Thyroid gland (tissue), 4 donors: ENCODE results near the gene KIF3B.
"Not testable (repeated sequence)": the region's sequence is repeated elsewhere in the genome, so short reads cannot be mapped to it uniquely, and the experiment has no call there.

Source experiments
- POLR2A ChIP-seq, 2 donors: fragments of 450-650 bp; IDR thresholded peaks; one replicate each; pipeline ENCODE4 v1.6.1; 2017; ENCODE audit warnings: antibody characterized with exemption in 2 of 2, mild to moderate bottlenecking in 2 of 2, moderate library complexity in 1 of 2
- TF ChIP-seq, protein P1 (sequence below), 6 experiments: fragments of 200-600 bp in 3 of 6; fragments of 450-650 bp in 3 of 6; sonication (generic) in 3 of 6; IDR thresholded peaks; one replicate each; pipeline ENCODE4 v1.5.1; 2016 to 2019; ENCODE audit warnings: antibody characterized with exemption in 6 of 6, mild to moderate bottlenecking in 2 of 6, inconsistent platforms in 1 of 6, moderate library complexity in 1 of 6

DNA sequence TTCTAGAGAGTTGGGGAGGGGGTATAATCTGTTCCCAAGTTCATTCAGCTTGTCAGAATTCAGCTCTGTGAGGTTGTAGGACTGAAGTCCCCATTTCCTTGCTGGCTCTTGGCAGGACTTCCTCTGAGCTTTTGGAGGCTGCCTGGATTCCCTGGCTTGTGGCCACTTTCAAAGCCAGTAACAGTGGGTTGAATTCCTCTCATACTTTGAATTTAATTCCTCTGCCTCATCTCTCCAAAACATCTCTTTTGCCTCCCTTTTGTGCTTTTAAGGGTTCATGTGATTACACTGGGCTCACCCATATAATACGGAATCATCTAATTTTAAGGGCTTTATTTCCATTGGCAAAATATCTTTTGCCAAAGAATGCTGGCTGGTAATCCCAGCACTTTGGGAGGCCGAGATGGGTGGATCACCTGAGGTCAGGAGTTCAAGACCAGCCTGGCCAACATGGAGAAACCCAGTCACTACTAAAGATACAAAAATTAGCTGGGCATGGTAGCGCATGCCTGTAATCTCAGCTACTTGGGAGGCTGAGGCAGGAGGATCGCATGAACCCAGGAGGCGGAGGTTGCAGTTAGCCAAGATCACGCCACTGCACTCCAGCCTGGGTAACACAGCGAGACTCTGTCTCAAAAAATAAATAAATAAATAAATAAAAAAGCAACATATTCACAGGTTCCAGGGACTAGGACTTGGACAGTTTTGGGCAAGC is 78.6 kb downstream of the KIF3B start:
- TF ChIP-seq, protein P1, sequence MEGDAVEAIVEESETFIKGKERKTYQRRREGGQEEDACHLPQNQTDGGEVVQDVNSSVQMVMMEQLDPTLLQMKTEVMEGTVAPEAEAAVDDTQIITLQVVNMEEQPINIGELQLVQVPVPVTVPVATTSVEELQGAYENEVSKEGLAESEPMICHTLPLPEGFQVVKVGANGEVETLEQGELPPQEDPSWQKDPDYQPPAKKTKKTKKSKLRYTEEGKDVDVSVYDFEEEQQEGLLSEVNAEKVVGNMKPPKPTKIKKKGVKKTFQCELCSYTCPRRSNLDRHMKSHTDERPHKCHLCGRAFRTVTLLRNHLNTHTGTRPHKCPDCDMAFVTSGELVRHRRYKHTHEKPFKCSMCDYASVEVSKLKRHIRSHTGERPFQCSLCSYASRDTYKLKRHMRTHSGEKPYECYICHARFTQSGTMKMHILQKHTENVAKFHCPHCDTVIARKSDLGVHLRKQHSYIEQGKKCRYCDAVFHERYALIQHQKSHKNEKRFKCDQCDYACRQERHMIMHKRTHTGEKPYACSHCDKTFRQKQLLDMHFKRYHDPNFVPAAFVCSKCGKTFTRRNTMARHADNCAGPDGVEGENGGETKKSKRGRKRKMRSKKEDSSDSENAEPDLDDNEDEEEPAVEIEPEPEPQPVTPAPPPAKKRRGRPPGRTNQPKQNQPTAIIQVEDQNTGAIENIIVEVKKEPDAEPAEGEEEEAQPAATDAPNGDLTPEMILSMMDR (IDR thresholded peaks at IDR 0.05): not testable (repeated sequence)
- TF ChIP-seq POLR2A (IDR thresholded peaks at IDR 0.05): not testable (repeated sequence)
